AG04449 (cell line): ENCODE results near the gene MYH8.

ENCODE experiments used
- CTCF ChIA-PET: fragments of 350-600 bp; formaldehyde crosslinking; extraction: SDS; loops from one replicate; lab custom pipeline; 2021; ENCODE audit warnings: antibody characterized with exemption; lab: Yijun Ruan, JAX
- POLR2A ChIA-PET: fragments of 400-600, 350-600 bp; formaldehyde crosslinking; extraction: SDS; loops from one replicate; lab custom pipeline; 2020; ENCODE audit warnings: antibody characterized with exemption, inconsistent platforms; lab: Yijun Ruan, JAX
- DNase-seq: peaks from one replicate; pipeline ENCODE4 v3.0.0-alpha.2; 2010; ENCODE audit warnings: low read depth, low spot score
- H3K4me3 ChIP-seq: 2 replicates; pipeline ENCODE4 v1.5.1; 2011; ENCODE audit warnings: low read depth, mild to moderate bottlenecking, control low read depth, low read length
- CTCF ChIP-seq: IDR thresholded peaks from one replicate; pipeline ENCODE4 v1.5.1; 2011; ENCODE audit warnings: mild to moderate bottlenecking, moderate library complexity, low read length, control low read depth, inconsistent platforms; ENCODE audit not compliant: insufficient read depth; ENCODE audit errors: missing control alignments

MYH8 gene

GRCh38 chr17:10394201-10394887, 27.4 kb downstream of the MYH8 start:
- TF ChIP-seq CTCF, result no peak

DNA sequence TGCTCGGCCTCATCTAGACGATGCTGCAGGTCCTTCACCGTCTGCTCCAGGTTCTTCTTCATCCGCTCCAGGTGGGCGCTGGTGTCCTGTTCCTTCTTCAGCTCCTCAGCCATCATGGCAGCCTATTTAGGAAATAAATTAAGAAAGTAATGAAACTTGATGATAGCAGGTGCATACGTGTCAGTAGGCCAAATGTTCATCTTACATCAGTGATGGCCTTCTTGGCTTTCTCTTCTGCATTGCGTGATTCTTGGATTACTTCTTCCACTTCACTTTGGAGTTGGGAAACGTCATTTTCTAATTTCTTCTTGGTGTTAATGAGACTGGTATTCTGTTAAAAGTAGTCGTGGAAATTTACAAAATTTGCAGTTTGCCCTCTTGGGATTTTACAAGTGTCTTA, 28.9 kb downstream of the MYH8 start:
- ChIA-PET POLR2A (interaction anchor here (0.6 kb wide), 1 partner anchor 207 kb away, joined by 3 read pairs; no protein-coding TSS in a partner anchor), CTCF (no interaction called here)
- no peak for TF ChIP-seq CTCF
- no peak overlapping the region for H3K4me3 ChIP-seq
- no peak for DNase-seq

More at GRCh38 chr17:10394201-10394887, 27.4 kb downstream of the MYH8 start:
- no peak overlapping the region for H3K4me3 ChIP-seq
- ChIA-PET POLR2A (no interaction called here), CTCF (no interaction called here)
- no peak for DNase-seq

- TF ChIP-seq CTCF, result no peak
- POLR2A ChIA-PET, result no interaction called here
Measured at GRCh38 chr17:10385871-10386270, 35.9 kb downstream of the MYH8 start.

DNA sequence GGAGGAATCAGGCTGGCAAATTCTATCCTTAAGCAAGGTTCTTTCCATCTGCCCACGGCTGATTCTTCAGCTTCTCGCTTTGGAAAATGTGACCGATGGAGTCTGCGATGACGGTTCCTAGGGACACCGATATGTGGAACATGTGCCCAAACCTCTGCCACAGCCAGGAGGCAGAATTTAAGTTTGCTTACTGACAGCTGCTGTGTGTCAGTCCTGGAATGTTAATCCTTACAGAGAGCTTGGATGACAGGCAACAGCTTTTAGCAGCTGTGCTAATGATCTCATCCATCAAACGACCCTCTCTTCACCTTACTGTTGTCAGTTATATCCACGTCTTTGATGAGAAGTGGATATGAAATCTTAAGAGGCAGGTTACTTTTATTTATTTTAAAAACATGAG, 37.6 kb downstream of the MYH8 start:
- ChIA-PET POLR2A (no interaction called here), CTCF (no interaction called here)
- no peak for DNase-seq
- no peak for TF ChIP-seq CTCF
- no peak overlapping the region for H3K4me3 ChIP-seq

More at GRCh38 chr17:10385871-10386270, 35.9 kb downstream of the MYH8 start:
- CTCF ChIA-PET, result no interaction called here
- no peak overlapping the region for H3K4me3 ChIP-seq
- no peak for DNase-seq

DNA sequence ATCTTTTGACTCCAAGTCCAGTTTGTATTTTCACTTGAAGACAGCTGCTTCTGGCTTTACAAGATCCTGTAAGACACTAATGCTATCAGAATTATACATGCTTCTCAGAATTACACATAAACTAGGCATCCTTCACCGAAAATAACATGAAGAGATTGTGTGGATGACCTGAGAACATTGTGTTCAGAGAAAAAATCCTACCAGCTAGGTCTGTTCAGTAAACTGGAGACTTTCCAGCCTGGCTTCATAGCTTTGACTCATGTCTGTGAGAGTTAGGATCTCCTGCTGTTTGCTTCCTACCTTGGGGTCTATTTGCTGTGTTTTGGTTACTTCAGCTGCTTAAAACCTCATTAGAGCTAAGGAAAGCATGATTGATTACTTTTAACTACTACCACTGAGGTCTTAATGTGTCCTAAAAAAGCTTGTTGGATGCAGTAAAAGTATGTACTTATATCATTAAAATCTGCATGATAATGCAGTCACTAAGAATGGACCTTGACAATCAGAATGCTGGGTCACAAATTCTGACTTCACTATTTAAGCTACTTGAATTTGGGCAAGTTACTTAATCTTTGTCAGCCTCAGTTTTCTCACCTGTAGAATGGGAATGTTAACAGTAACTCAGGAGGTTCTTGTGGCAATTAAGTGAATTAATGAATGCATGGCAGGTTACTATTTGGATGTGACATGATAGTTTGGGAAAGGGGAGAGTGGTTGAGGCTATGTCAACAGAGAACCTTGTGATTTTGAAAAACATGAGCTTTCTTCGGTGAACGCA, 40.9 kb downstream of the MYH8 start:
- CTCF ChIA-PET, result interaction anchor here (1.2 kb wide), 1 partner anchor 236 kb away, joined by 5 read pairs; no protein-coding TSS in a partner anchor
- no peak for TF ChIP-seq CTCF
- H3K4me3 ChIP-seq, result no peak overlapping the region
- POLR2A ChIA-PET, result no interaction called here
- no peak for DNase-seq

- ChIA-PET CTCF (no interaction called here), POLR2A (no interaction called here)
- H3K4me3 ChIP-seq, result no peak within 1 kb of the TSS
Measured at GRCh38 chr17:10372906-10373305, 48.8 kb downstream of the MYH8 start, which contains the start of gene MYH13. Gene MYH13 (minus strand): TSS chr17:10373006. CDS start chr17:10364530, 8,476 bp downstream.

More at GRCh38 chr17:10372906-10373305, 48.8 kb downstream of the MYH8 start, which contains the start of gene MYH13:
- no peak for DNase-seq
- no peak for TF ChIP-seq CTCF
